Right lobe of liver (tissue), 4 donors: Measurements from ENCODE around the gene ACSL3.

Experiments
- POLR2A ChIP-seq: fragments of 450-650 bp; IDR thresholded peaks from one replicate; pipeline ENCODE4 v1.6.1; 2017; ENCODE audit warnings: antibody characterized with exemption, mild to moderate bottlenecking
- TF ChIP-seq, protein P1 (sequence below), 4 donors: fragments of 200-600 bp in 3 of 4; fragments of 450-650 bp in 1 of 4; IDR thresholded peaks; one replicate each; pipeline versions ENCODE4 v1.5.1 to v1.8.0; 2016 to 2022; ENCODE audit warnings: antibody characterized with exemption in 4 of 4, mild to moderate bottlenecking in 2 of 4
- donor health status: DM: no; HTN: no; CAD: no.
- donor health status: DM: no; HTN: no; CAD: no.
- donor health status: DM: no; HTN: yes; CAD: no.

DNA sequence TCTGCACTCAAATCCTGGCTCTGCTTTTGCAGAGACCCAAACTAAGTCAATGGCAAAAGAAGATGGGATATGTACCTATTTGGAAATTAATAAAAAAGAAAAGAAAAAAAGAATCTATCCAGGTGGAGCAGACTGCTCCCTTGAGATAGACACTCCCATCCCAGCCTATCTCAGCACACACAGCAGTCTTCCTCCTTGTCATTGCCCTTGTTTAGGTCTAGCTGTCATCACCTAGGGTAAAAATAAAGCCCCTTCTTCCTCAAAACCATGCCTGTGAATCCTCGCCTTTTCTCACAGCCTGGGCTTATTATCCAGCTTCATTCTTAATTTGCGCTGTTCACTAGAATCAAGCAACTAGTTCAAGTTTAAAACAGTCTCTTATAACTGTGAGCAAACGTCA lies 30.7 kb upstream of the ACSL3 start:
- TF ChIP-seq, protein P1, sequence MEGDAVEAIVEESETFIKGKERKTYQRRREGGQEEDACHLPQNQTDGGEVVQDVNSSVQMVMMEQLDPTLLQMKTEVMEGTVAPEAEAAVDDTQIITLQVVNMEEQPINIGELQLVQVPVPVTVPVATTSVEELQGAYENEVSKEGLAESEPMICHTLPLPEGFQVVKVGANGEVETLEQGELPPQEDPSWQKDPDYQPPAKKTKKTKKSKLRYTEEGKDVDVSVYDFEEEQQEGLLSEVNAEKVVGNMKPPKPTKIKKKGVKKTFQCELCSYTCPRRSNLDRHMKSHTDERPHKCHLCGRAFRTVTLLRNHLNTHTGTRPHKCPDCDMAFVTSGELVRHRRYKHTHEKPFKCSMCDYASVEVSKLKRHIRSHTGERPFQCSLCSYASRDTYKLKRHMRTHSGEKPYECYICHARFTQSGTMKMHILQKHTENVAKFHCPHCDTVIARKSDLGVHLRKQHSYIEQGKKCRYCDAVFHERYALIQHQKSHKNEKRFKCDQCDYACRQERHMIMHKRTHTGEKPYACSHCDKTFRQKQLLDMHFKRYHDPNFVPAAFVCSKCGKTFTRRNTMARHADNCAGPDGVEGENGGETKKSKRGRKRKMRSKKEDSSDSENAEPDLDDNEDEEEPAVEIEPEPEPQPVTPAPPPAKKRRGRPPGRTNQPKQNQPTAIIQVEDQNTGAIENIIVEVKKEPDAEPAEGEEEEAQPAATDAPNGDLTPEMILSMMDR (IDR thresholded peaks at IDR 0.05): no peak
- TF ChIP-seq POLR2A: no peak
